Activated CD4-positive, alpha-beta T cell treated with anti-CD3 and anti-CD28 coated beads, Interleukin-2, Interleukin-4, amounts not matched to agents 100 ng/mL and 50 ng/mL, durations not matched to agents 16 hours and 8 hours (primary cell): ENCODE data around the gene MAD2L1BP.
"Not testable (repeated sequence)": the region's sequence is repeated elsewhere in the genome, so short reads cannot be mapped to it uniquely, and the experiment has no call there.

Experiments
- DNase-seq: peaks from one replicate; pipeline ENCODE4 v3.0.0-alpha.2; 2020; ENCODE audit warnings: low spot score

Gene MAD2L1BP

DNA sequence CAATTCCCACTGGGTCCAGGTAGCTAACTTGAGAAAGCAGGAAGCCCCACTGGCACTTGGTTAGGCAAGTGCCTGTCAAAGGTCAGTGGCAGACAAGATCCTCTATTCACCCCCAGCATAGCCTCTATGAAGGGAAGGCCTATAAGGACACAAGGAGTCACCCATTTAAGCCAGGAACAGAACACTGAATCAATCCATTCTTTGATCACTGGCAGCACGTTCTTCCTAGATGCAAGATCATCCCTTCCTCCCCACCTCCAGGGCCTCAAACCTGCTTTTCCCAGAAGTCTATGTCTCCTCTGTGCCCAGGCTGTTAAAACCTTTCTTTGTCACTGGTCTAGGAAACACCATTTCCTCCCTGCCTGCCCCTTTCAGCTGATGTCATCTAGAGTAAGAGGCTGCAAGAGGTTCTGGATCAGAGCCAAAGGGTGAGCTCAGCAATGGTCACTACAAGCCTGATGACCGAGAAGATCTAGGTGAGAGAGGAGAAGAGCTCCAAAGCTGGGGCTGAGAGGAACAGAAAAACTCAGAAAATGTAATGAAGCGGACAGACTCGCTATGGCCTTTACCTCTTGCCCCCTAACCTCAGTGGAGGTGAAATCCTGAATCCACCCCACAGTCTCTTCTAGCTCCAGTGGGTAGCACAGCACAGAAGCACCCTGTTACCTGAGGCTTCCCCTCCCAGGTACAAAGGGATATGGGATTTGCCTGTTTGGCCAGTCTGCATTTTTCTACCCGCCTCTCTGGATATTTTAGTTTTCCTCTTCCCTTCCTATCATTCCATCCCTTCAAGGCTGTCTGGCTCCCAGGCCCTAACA is 8.4 kb upstream of the MAD2L1BP start:
- DNase-seq, result peak; percentile 28

- peak; percentile 58 for DNase-seq
Observed at GRCh38 chr6:43628393-43629103, 7.1 kb upstream of the MAD2L1BP start.

DNA sequence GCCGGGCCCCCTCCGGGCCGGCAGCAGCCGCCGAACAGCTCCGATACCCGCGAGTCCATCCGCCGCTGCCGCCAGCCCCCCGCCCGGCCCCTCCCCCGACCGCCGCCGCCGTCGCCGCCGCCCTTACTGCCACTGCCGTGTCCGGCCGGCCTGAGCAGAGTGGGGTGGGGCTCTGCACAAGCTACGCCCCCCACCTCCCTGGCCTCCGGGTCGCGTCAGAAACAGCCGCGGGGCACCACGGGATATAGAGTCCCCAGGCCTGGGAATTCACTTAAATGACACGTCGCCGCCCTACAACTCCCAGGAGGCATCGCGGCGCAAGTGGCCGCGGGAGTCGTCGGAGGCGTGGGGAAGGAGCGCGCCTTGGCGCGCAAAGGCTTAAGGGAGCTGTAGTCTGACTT is 6.5 kb upstream of the MAD2L1BP start, which contains the start of gene GTPBP2:
Gene GTPBP2 (minus strand): TSS at position 161 of the 401 bp plus-strand sequence. CDS start 102 bp downstream, at position 59.
- peak; percentile 99 for DNase-seq

DNA sequence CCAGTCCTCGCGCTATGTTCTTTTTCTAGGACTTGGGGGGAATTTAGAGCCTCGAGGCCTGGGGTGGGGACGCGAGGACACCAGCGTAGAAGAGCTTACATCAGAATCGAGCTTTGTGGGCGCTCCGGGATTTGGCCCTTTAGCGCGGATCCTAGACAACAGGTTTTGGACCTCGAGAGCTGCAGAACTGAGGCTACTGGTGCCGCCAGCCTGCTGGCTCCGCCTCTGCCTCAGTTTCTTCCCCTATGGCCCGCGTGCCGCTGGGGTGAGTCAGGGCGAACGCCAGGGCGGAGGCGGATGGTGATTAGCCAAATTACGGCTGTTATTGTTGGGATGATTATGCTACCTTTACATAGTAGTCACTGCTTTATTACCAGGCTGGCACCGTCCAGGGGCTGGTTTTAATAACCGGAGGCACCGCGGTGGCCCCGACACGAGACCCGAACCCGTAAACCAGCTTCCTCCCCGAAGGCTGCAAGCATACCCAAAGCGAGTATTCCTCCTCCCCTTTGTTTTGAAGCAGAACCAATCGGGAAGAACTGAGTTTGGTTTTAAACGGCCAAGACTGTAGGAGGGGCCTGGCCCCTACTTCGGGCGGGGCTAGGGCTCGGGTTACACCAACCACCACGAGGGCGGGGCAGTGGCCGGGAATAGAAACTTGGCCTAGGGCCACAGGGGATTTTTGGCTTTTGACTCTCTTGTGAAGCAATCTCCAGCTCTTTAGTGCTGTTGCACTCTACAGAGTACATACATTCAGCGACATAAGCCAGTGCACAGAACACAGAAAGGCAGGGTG is 5.9 kb upstream of the MAD2L1BP start:
- peak; percentile 95 for DNase-seq

DNA sequence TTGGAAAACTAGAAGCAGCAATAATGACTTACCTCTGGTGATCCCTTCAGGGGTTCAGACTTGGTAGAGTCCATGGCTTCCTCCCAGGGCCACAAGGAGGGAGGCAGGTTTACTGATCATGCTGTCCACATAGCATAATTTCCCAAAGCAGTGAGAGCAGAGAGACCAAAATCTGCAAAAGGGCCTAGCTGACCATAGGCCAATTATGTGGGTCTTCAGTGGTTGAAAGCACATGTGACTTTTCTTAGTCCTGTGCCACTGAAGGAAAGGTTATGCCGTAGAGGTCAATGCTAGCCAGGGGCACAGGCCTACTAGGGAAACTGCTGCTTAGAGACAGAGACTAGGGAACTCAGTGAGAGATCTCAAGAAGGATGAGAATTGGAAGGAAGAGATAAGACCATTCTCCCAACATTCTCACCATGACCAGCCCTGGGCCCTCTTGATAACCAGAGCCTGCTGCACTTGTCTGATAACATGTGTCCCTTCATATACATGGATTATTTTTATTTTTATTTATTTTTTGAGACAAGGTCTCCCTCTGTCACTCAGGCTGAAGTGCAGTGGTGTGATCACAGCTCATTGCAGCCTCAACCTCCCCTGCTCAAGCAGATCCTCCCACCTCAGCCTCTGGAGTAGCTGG is 4.5 kb upstream of the MAD2L1BP start:
- no peak for DNase-seq

DNA sequence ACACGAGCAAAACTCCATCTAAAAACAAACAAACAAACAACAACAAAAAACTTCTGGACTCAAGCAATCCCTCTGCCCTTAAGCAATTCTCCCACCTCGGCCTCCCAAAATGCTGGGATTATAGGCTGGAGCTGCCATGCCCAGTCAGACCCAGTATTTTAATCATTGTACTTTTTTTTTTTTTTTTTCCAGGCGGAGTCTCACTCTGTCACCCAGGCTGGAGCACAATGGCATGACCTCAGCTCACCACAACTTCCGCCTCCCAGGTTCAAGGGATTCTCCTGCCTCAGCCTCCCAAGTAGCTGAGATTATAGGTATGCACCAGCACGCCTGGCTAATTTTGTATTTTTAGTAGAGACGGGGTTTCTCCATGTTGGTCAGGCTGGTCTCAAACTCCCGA is 2.6 kb upstream of the MAD2L1BP start:
- not testable (repeated sequence) for DNase-seq

GRCh38 chr6:43634702-43635303 is 837 bp upstream of the MAD2L1BP start:
- DNase-seq, result no peak

DNA sequence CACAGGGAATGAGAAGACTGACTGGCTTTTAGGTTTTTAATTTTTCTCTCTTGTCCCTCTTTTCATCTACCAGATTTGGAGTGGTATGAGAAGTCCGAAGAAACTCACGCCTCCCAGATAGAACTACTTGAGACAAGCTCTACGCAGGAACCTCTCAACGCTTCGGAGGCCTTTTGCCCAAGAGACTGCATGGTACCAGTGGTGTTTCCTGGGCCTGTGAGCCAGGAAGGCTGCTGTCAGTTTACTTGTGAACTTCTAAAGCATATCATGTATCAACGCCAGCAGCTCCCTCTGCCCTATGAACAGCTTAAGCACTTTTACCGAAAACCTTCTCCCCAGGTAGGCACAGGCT is 644 bp downstream of the MAD2L1BP start:
- no peak for DNase-seq

- DNase-seq, result no peak
Observed at GRCh38 chr6:43639984-43640800, 4.6 kb downstream of the MAD2L1BP start.

- peak; percentile 45 for DNase-seq
Observed at GRCh38 chr6:43644940-43645612, 9.4 kb downstream of the MAD2L1BP start, which contains the start of gene RSPH9. RSPH9 (plus strand) TSS chr6:43645036; CDS start chr6:43645099, 63 bp downstream.

DNA sequence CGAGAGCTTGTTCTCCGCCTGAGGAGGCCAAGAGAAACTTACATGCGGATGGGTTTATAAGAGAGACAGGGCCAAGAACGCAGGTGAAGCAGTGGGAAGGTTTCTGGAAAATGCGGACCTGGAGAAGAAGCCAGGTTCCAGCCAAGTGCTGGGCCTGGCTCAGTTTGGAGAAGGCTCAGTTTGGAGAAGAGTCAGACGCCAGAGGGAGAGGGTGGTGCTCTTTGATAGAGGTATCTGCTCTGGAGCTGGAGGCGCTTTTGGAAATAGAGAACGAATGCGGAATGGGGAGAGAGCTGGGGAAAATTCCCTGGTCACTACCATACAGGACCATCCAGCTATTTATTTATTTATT is 9.9 kb downstream of the MAD2L1BP start:
- no peak for DNase-seq

DNA sequence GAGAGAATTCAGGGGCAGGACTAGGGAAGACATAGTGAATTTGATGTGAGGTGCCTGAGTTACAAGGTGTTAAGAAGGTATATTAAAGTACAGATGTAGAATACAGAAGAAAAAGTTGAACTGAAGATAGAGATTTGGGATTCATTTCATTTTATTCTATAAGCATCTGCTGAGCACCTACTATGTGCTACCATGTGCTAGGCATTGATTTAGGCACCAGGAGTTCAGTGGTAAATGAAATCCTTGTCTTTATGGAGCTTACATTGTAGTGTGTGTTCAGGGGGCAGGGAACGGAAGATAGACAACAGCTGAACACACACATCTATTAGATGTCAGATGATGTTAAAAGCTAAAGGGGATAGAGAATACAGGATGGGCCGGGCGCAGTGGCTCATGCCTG is 12.0 kb downstream of the MAD2L1BP start:
- DNase-seq, result no peak

DNA sequence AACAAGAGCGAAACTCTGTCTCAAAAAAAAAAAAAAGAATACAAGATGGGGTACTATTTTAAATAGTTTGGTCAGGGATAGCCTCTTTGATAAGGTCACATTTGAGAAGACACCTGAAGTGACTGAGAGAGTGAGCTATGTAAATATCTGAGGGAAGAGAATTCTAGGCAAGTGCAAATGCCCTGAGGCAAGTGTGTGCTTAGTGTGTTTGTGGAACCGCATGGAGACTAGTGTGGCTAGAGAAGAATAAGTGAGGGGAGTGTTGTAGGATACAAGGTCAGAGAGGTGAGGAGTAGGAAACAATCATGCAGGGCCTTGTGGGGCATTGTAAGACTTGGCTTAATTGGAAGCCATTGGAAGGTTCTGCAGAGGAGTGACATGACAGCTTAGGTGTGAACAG is 12.6 kb downstream of the MAD2L1BP start:
- DNase-seq, result no peak

DNA sequence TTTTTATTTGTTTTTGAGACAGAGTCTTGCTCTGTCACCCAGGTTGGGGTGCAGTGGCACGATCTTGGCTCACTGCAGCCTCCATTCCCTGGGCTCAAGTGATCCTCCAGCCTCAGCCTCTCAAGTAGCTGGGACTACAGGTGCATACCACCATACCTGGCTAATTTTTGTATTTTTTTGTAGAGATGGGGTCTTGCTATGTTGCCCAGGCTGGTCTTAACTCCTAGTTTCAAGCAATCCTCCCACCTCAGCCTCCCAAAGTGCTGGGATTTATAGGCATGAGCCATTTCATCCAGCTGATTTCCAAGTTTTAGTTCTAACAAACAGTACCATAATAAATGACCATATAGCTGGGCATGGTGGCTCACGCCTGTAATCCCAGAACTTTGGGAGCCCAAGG is 17.2 kb downstream of the MAD2L1BP start:
- DNase-seq, result not testable (repeated sequence)

DNA sequence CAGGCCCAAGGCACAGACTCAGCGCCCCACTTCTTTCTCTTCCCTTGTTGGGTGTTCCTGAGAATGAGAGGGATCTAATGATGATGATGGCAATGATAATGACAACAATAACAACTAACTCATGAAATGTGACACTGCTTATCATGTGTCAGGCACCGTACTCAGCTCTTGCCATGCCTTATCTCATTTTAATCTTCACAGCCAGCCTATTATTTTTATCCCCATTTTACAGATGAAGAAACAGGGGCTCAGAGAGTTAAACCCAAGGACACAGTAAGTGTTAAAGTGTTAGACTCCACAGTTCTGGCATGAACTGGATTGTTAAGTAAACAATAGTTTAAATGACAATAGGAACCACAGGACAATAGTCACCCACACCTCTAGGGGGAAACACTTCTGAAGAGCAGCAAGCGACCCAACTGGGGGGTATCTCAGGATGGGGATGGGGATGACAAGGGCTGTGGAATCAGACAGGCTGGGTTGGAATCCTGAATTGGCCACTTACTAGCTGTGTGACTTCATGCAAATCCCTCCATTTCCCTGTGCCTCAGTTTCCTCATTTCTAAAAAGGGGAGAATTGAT is 21.7 kb downstream of the MAD2L1BP start:
- no peak for DNase-seq

- DNase-seq, result no peak
Observed at GRCh38 chr6:43658161-43658560, 22.5 kb downstream of the MAD2L1BP start.

DNA sequence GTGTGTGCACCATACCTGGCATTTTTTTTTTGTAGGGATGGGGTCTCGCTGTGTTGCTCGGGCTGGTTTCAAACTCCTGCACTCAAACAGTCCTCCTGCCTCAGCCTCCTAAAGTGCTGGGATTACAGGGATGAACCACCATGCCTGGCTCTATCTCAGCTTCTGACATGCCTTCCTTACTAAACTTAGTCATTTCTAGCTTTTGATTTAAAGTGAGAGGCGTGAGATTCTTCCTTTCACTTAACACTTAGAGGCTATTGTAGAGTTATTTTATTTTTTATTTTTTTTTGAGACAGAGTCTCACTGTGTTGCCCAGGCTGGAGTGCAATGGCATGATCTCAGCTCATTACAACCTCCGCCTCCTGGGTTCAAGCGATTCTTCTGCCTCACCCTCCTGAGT is 27.3 kb downstream of the MAD2L1BP start:
- DNase-seq, result peak; percentile 23

- no peak for DNase-seq
Observed at GRCh38 chr6:43665376-43665775, 29.7 kb downstream of the MAD2L1BP start.

DNA sequence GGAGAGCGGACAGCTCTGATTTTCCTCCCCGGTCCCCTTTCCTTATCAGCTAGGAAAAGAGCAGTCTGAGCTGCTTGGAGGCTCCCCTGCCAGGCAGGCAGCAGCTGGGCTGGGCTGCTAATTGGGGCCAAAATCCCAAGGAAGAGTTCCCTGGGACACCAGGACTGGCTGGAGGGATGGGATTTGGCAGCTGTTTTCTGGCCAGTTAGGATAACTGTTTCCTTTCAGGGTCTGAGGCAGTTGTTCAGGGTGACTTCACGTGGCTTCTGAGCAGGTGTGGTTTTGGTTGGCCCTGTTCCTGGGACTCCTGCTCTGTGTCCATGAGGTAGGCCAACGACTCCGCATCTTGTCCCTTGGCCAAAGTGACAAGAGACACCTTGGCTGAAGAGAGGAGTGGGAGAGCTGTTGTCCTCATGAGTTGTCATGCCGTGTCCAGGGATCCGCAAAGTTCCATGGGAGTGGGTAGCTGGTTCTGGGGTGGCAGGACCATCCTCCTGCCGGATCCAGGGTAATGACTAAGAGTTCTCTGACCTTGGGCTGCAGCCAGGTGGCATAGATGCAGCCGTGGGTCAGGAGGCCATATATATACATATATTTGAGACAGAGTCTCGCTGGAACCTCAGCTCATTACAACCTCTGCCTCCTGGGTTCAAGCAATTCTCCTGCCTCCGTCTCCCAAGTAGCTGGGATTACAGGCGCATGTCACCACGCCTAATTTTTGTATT is 30.7 kb downstream of the MAD2L1BP start:
- DNase-seq, result no peak
